ENCODE measurements around the gene ZKSCAN8. TPM values are rescaled to one million over a fixed set of nuclear protein-coding genes. Genes with fewer than 3 reads are reported as not detected.

The ZKSCAN8 gene
- total RNA-seq, 1 donor from 2014 or later, result 21.4 TPM

- DNase-seq (ENCODE audit: low spot score), result no peak
- Mint-ChIP-seq H3K4me3 (ENCODE audit: unreplicated experiment) (no peak overlapping the region), H3K27me3 (ENCODE audit: low read depth) (peaks cover 6% of the 10 kb centered on the region), H3K36me3 (ENCODE audit: low read depth) (no peaks in the 10 kb centered on the region), H3K27ac (ENCODE audit: unreplicated experiment) (no peak overlapping the region), H3K4me1 (ENCODE audit: low read depth) (no peaks in the 10 kb centered on the region), H3K9me3 (ENCODE audit: low read depth) (peaks cover 31% of the 10 kb centered on the region)
- TF ChIP-seq CTCF (IDR thresholded peaks at IDR 0.05), result no peak
These were observed 40.6 kb downstream of the ZKSCAN8 start for GRCh38 chr6:28182255-28182654.

GRCh38 chr6:28188111-28188979, 46.7 kb downstream of the ZKSCAN8 start:
- H3K27me3 Mint-ChIP-seq (ENCODE audit: low read depth), result no peaks in the 10 kb centered on the region
- peaks cover 10% of the 10 kb centered on the region for H3K36me3 Mint-ChIP-seq (ENCODE audit: low read depth)
- DNase-seq (ENCODE audit: low spot score), result no peak
- no peak overlapping the region for H3K27ac Mint-ChIP-seq (ENCODE audit: unreplicated experiment)
- TF ChIP-seq CTCF (IDR thresholded peaks at IDR 0.05), result no peak
- peaks cover 62% of the 10 kb centered on the region for H3K9me3 Mint-ChIP-seq (ENCODE audit: low read depth)
- no peak overlapping the region for H3K4me3 Mint-ChIP-seq (ENCODE audit: unreplicated experiment)
- no peaks in the 10 kb centered on the region for H3K4me1 Mint-ChIP-seq (ENCODE audit: low read depth)

GRCh38 chr6:28200020-28200419, 58.3 kb downstream of the ZKSCAN8 start:
- no peaks in the 10 kb centered on the region for H3K4me1 Mint-ChIP-seq (ENCODE audit: low read depth)
- peaks cover 18% of the 10 kb centered on the region for H3K27me3 Mint-ChIP-seq (ENCODE audit: low read depth)
- H3K4me3 Mint-ChIP-seq (ENCODE audit: unreplicated experiment), result no peak overlapping the region
- TF ChIP-seq CTCF (IDR thresholded peaks at IDR 0.05), result no peak
- H3K36me3 Mint-ChIP-seq (ENCODE audit: low read depth), result peaks cover 6% of the 10 kb centered on the region
- DNase-seq (ENCODE audit: low spot score), result no peak
- peaks cover 29% of the 10 kb centered on the region for H3K9me3 Mint-ChIP-seq (ENCODE audit: low read depth)
- no peak overlapping the region for H3K27ac Mint-ChIP-seq (ENCODE audit: unreplicated experiment)

- H3K36me3 Mint-ChIP-seq (ENCODE audit: low read depth), result peaks cover 2% of the 10 kb centered on the region
- H3K4me1 Mint-ChIP-seq (ENCODE audit: low read depth), result peaks cover 12% of the 10 kb centered on the region
- no peak overlapping the region for H3K27ac Mint-ChIP-seq (ENCODE audit: unreplicated experiment)
- TF ChIP-seq CTCF (IDR thresholded peaks at IDR 0.05), result no peak
- H3K4me3 Mint-ChIP-seq (ENCODE audit: unreplicated experiment), result no peak overlapping the region
- peaks cover 42% of the 10 kb centered on the region for H3K27me3 Mint-ChIP-seq (ENCODE audit: low read depth)
- no peak for DNase-seq (ENCODE audit: low spot score)
- H3K9me3 Mint-ChIP-seq (ENCODE audit: low read depth), result peaks cover 26% of the 10 kb centered on the region
These were observed 61.5 kb downstream of the ZKSCAN8 start for GRCh38 chr6:28203201-28203600.

GRCh38 chr6:28205879-28206278, 64.2 kb downstream of the ZKSCAN8 start:
- H3K4me3 Mint-ChIP-seq (ENCODE audit: unreplicated experiment), result no peak overlapping the region
- peaks cover 16% of the 10 kb centered on the region for H3K4me1 Mint-ChIP-seq (ENCODE audit: low read depth)
- H3K9me3 Mint-ChIP-seq (ENCODE audit: low read depth), result peaks cover 15% of the 10 kb centered on the region
- no peak overlapping the region for H3K27ac Mint-ChIP-seq (ENCODE audit: unreplicated experiment)
- TF ChIP-seq CTCF (IDR thresholded peaks at IDR 0.05), result no peak
- DNase-seq (ENCODE audit: low spot score), result no peak
- H3K36me3 Mint-ChIP-seq (ENCODE audit: low read depth), result peaks cover 2% of the 10 kb centered on the region
- H3K27me3 Mint-ChIP-seq (ENCODE audit: low read depth), result peaks cover 53% of the 10 kb centered on the region

Measured in chondrocyte (in vitro differentiated cells).